Mucosa of stomach (tissue), 1 donor: ENCODE data around the gene XKR7.

ENCODE experiments used
- H3K27me3 ChIP-seq: one replicate; pipeline ENCODE4 v1.7.0; 2013; ENCODE audit warnings: mild to moderate bottlenecking, low read length; ENCODE audit not compliant: control insufficient read depth, insufficient read depth
- H3K36me3 ChIP-seq: one replicate; pipeline ENCODE4 v1.7.0; 2013; ENCODE audit warnings: low read length; ENCODE audit not compliant: control insufficient read depth, insufficient read depth
- H3K4me1 ChIP-seq: one replicate; pipeline ENCODE4 v1.7.0; 2013; ENCODE audit warnings: mild to moderate bottlenecking, low read length; ENCODE audit not compliant: control insufficient read depth, insufficient read depth
- H3K4me3 ChIP-seq: one replicate; pipeline ENCODE4 v1.7.0; 2013; ENCODE audit warnings: low read length
- H3K9ac ChIP-seq: one replicate; pipeline ENCODE4 v1.7.0; 2013; ENCODE audit warnings: mild to moderate bottlenecking, low read length, moderate library complexity
- H3K9me3 ChIP-seq: one replicate; pipeline ENCODE4 v1.7.0; 2013; ENCODE audit warnings: mild to moderate bottlenecking, low read length, moderate library complexity; ENCODE audit not compliant: control insufficient read depth
- donor health status: Pancreatic carcinoma.

Gene XKR7

DNA sequence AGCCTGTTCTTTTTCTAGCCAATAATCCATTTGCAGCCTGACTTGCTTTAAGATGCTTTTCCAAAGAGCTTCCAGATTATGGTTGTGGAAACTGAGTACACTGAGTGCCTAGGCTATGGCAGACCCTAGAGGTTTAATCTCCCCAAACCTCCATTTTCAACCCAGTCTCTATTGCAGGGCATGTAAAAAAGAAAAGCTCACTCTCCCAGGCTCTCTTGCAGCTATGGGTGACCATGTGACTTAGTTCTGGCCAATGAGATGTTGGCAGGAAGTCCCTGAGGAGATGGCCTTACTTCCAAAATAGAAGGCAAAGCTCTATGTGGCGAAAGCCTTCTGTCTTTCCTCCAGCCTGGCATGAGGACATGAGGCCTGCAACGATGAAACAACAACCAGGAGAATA lies 19.9 kb upstream of the XKR7 start:
- Histone ChIP-seq H3K36me3 (no peaks in the 10 kb centered on the region), H3K9ac (no peak overlapping the region), H3K4me3 (no peak overlapping the region), H3K9me3 (no peaks in the 10 kb centered on the region), H3K27me3 (no peaks in the 10 kb centered on the region), H3K4me1 (peaks cover 10% of the 10 kb centered on the region)

DNA sequence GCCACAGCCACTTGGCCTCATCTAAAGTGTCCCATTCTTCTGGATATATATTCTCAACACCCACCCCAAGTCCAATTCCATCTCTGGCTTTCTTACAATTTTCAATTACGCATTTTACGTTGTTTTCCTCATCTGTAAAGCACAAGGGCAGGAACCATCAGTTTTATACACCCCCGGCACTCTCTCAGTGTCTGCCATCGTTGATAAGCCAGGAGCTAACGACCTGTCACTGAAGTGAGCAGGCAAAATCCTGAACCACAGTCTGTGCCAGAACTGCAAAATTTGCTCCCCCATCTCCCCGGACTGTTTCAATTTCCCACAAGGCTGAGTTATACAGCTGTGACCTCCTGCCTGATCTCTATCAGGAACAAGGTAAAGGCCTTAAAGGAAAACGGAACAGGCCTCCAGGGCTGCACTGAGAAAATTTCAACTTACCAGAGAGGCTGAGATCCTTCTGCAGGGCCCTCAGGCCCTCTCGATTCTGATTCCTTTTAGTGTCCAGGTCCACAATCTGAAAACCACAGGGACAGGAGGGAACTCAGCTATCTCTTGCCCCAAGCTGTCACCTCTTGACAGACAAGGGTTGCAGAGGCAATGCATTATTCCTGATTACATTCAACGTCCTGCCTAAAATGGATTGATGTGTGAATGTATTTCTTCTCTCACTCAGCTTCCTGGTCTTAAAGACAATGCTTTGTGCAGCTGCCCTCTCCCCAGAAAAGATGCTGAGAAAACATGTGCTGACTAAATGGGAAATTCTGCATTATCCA lies 17.9 kb upstream of the XKR7 start:
- no peaks in the 10 kb centered on the region for H3K9me3 ChIP-seq
- no peaks in the 10 kb centered on the region for H3K27me3 ChIP-seq
- H3K4me3 ChIP-seq: no peak overlapping the region
- H3K9ac ChIP-seq: peak overlapping the region; percentile 86
- H3K4me1 ChIP-seq: peaks cover 10% of the 10 kb centered on the region
- no peaks in the 10 kb centered on the region for H3K36me3 ChIP-seq

DNA sequence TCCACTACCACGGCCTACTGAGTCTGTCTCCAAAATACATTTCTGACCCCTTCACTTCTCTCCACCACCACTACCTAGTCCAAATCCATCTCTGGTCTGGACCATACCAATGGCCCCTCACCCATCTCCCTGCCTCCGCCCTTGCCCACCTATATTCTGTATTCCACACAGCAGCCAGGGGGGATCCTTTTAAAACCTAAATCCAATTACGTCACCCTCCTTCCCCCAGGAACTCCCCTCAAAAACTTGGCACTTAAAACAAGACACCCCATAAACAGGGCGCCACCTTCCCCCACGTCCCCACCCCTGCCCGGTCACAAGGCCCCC lies 16.8 kb upstream of the XKR7 start:
- Histone ChIP-seq H3K4me1 (peaks cover 10% of the 10 kb centered on the region), H3K27me3 (no peaks in the 10 kb centered on the region), H3K36me3 (no peaks in the 10 kb centered on the region), H3K9ac (peak overlapping the region; percentile 86), H3K9me3 (no peaks in the 10 kb centered on the region), H3K4me3 (peak overlapping the region; percentile 84)

DNA sequence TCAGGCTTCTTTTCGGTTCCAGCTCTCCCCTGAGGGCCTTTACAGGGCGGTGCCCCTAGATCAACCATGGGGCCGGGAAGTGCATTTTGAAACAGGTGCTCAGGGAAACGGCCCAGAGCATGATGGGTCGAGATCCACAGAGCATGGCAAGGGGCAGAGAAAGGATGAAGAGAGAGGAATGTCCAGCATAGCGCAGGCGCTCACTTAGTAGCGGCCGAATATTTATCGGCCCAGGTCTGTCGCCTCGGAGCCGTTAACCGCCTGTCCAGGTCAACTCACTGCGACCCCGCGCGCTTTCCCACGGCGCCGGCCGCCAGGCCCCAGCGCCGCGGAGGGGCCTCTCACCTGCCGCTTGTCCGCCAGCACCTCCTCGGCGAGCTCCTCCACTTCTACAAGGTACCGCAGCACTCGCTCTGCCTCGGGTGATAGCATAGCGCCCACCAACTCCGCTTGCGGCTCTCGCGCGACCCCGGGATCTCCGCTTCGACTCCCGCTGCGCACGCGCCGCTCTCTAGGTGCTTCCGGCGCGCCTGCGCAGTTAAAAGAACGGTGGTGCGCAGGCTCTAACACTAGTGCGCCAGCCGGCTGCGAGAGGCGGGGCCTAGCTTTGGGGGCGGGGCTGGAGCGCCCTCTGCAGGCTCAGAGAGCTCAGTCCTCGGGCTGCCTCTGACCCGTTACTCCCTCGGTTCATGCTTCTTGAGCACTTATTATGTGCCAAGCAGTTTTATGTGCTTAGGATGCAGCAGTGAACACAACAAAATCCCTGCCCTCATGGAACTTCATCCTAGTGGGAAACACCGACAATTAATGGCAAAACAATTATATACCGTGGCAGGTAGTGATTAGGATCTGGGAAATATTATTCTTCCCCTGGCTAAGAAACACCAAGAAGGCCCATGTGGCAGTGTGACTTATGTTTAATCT lies 16.2 kb upstream of the XKR7 start, which contains the start of gene PDRG1:
Gene PDRG1, minus strand, starts transcription at position 517 of the 924 bp plus-strand sequence. Its CDS starts 85 bp downstream, at position 432.
- Histone ChIP-seq H3K4me1 (peaks cover 10% of the 10 kb centered on the region), H3K36me3 (no peaks in the 10 kb centered on the region), H3K9me3 (no peaks in the 10 kb centered on the region), H3K4me3 (peak within 1 kb of the TSS; percentile 84), H3K27me3 (no peaks in the 10 kb centered on the region), H3K9ac (peak within 1 kb of the TSS; percentile 86)

DNA sequence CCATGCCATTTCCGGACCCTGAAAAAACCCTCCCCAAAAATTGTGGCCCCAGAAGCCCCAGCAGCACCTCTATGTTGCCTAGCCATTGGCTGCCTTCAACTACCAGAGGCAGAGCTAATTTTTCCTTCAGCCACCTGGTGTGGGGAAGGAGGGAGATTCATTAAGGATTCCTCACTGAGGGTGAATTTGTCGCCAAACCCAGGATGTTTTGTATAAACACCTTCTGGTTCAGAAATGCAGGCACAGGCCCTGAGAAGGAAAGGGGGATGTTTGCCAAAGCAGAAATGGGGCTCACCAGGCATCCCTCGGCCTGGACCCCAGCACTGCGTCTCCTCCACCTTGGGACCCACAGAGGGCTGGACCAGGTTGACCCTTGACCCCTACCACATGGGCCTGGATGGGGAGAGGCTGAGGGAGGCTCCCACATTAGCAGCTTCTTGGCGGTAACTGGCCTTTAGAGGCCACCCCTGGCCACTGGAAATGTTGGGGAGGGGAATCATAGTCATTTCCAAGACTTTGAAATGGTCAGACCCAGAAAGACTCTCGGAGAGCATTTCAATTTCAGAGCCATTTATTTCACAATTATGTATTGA lies 14.3 kb upstream of the XKR7 start:
- no peaks in the 10 kb centered on the region for H3K9me3 ChIP-seq
- no peak overlapping the region for H3K9ac ChIP-seq
- H3K4me3 ChIP-seq: no peak overlapping the region
- no peaks in the 10 kb centered on the region for H3K27me3 ChIP-seq
- H3K36me3 ChIP-seq: no peaks in the 10 kb centered on the region
- H3K4me1 ChIP-seq: peaks cover 10% of the 10 kb centered on the region

DNA sequence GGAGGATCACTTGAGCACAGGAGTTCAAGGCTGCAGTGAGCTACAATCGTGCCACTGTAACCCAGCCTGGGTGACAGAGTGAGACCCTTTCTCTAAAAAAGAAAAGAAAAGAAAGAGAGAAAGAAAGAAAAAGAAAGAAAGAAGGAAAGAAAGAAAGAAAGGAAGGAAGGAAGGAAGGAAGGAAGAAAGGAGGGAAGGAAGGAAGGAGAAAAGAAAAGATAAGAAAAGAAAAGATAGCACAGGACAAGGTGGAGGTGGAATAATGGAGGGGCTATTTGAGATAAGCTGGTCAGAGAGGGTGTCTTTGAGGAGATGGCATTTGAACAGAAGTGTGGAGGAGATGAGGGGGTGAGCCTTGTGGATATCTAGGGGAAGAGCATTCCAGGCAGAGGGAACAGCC lies 13.5 kb upstream of the XKR7 start:
- Histone ChIP-seq H3K36me3 (no peaks in the 10 kb centered on the region), H3K4me3 (no peak overlapping the region), H3K9me3 (no peaks in the 10 kb centered on the region), H3K4me1 (peaks cover 10% of the 10 kb centered on the region), H3K27me3 (no peaks in the 10 kb centered on the region), H3K9ac (no peak overlapping the region)

DNA sequence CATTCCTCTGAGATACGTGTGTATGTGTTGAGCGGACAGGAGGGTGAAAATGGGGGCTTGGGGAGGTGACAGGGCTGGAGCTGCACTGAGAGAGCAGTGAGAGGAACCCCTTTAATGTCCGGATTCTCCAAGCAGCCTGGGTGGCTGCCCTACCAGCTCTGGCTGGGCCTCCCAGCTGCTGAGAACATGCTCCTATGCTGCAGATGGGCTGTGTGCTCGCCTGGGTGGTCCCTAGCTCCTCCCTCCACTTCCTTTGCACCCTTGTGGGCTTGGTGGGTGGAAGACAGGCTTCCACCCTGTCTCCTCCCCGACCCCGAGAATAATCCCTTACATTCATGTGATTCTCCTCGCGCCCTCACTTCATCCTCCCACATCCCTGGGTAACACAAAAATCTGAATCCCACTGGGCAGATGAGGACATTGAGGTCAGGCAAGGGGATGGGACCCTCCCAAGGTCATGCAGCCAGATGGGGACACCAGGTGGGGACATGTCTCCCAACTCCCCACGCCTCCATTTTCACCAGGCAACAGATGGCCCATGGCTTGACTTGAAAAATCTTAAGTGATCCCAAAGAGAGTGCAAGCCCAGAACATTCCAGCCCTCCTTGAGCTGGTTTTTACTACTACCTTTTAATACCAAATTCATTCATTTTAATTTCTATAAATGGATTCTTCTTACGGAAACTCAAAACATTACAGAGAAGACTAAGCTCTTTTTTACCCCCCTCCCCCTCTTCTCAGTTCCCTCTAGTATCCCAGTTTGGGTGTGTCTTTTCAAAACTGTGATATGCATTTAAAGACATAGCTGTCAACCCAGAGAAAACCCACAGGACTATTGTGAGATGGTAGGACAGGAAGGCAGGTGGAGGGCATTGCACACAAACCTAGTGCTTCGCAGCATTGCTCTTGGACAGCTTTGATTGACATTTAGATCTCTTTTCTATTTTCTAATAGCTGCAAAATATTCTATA lies 11.1 kb upstream of the XKR7 start:
- no peaks in the 10 kb centered on the region for H3K9me3 ChIP-seq
- no peaks in the 10 kb centered on the region for H3K4me1 ChIP-seq
- no peaks in the 10 kb centered on the region for H3K27me3 ChIP-seq
- no peak overlapping the region for H3K9ac ChIP-seq
- no peaks in the 10 kb centered on the region for H3K36me3 ChIP-seq
- no peak overlapping the region for H3K4me3 ChIP-seq

DNA sequence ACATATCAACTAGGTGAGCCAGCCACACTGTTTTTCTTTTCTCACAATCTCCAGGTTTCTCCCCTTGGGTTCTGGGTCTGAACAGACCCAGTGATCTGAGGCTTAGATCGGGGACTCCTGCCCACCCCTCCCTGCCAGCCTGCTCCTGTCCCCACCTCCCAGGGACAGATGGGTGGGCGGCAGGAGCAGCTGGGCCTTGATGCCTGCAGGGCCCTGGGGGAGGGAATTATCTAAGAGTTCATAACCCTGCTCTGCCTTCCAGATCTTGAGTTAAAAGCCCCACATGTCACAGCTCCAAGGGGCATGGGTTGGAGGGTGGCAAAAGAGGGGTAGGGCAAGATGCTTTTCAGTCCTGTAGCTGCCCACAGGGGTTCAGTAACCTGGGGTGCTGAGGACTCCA lies 5.2 kb upstream of the XKR7 start:
- Histone ChIP-seq H3K9ac (no peak overlapping the region), H3K36me3 (no peaks in the 10 kb centered on the region), H3K4me1 (no peaks in the 10 kb centered on the region), H3K27me3 (peaks cover 11% of the 10 kb centered on the region), H3K4me3 (no peak overlapping the region), H3K9me3 (no peaks in the 10 kb centered on the region)

DNA sequence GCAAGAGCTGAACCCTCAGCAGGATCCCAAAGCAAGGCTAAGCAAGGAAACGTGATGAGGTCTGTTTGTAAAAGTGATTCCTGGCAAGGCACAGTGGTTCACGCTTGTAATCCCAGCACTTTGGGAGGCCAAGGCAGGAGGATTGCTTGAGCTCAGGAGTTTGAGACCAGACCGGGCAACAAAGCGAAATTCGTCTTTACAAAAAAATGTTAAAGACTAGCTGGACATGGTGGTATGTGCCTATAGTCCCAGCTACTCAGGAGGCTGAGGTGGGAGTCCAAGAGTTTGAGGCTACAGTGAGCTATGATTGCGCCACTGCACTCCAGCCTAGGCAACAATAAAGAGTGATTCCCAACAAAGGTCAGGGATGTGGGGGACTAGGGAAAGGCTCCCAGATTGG lies 4.1 kb upstream of the XKR7 start:
- H3K36me3 ChIP-seq: no peaks in the 10 kb centered on the region
- H3K4me1 ChIP-seq: no peaks in the 10 kb centered on the region
- H3K9me3 ChIP-seq: no peaks in the 10 kb centered on the region
- peaks cover 11% of the 10 kb centered on the region for H3K27me3 ChIP-seq
- H3K4me3 ChIP-seq: no peak overlapping the region
- H3K9ac ChIP-seq: no peak overlapping the region

DNA sequence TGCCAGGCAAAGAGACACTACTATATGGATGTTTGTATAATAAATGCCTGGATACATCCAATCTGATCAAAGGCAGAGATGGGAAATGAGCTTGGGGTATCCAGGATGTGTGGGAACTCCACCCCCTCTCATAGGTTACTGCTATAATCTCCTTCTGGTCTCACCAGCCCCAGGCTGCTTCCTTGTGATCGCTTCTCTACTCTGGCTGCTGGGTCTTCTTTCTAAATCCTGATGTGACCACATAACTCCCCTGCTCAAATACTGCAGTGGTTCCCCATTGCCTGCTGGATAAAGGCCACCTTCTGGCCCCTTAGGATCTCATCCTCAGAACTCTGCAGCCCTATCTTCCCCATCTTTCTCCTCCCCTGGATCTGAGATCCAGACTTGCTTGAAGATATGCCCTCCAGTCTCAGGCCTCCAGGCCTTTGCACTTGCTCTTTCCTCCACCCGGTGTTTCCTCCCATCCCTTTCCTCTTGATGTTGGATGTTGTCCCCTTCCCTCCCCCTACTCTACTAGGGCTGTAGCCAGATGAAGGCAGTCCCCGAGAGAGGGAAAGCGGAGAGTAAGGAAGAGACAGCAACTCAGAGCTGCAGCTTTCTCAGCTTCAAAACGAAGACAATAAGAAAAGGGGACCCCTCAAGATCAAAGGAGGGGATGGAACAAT lies 828 bp upstream of the XKR7 start:
- Histone ChIP-seq H3K27me3 (peaks cover 11% of the 10 kb centered on the region), H3K9ac (no peak overlapping the region), H3K9me3 (no peaks in the 10 kb centered on the region), H3K4me1 (no peaks in the 10 kb centered on the region), H3K4me3 (no peak overlapping the region), H3K36me3 (no peaks in the 10 kb centered on the region)
